Uterus (tissue), 4 donors: ENCODE data around the gene SLC6A7. TPM values are rescaled to one million over a fixed set of nuclear protein-coding genes. Genes with fewer than 3 reads are reported as not detected.

Source experiments
- DNase-seq, 2 donors: peaks; one replicate each; pipeline ENCODE4 v3.0.0-alpha.2; 2019 to 2020
- H3K27ac ChIP-seq, 2 donors: fragments of 200-600 bp; sonication (generic); 1 replicate in 1 of 2; 2 replicates in 1 of 2; pipeline ENCODE4 v1.5.1; 2016 to 2018
- H3K27me3 ChIP-seq, 2 donors: fragments of 200-600 bp; sonication (generic); one replicate each; pipeline ENCODE4 v1.5.1; 2018 to 2019; ENCODE audit warnings: control low read depth in 1 of 2
- H3K36me3 ChIP-seq, 2 donors: fragments of 200-600 bp; sonication (generic); one replicate each; pipeline ENCODE4 v1.5.1; 2019; ENCODE audit warnings: control low read depth in 1 of 2
- H3K4me1 ChIP-seq, 2 donors: fragments of 200-600 bp; sonication (generic); one replicate each; pipeline ENCODE4 v1.5.1; 2018 to 2019; ENCODE audit warnings: control low read depth in 1 of 2
- H3K4me3 ChIP-seq, 2 donors: fragments of 200-600 bp; sonication (generic); 1 replicate in 1 of 2; 2 replicates in 1 of 2; pipeline ENCODE4 v1.5.1; 2018 to 2019; ENCODE audit warnings: mild to moderate bottlenecking in 1 of 2
- H3K9me3 ChIP-seq, 2 donors: fragments of 200-600 bp; sonication (generic); one replicate each; pipeline ENCODE4 v1.5.1; 2019; ENCODE audit warnings: control low read depth in 1 of 2
- POLR2A ChIP-seq, 2 donors: fragments of 450-650 bp; IDR thresholded peaks; one replicate each; pipeline ENCODE4 v1.6.1; 2016; ENCODE audit warnings: antibody characterized with exemption in 2 of 2, mild to moderate bottlenecking in 1 of 2, moderate library complexity in 1 of 2
- intact Hi-C: fragments of 100-400 bp; cut with DNase I; formaldehyde crosslinking; loops from one replicate; pipeline ENCODE4 v1.15.1; 2023; ENCODE audit warnings: low total_unique reads
- total RNA-seq, 4 donors: library from RNA; depleted of rRNA in 3 of 4; stranded (reverse); fragments of >200 nt in 3 of 4; gene quantifications; one replicate each; pipeline versions ENCODE4 v1.1.0 to v1.2.4, GENCODE V29; 2014 to 2023
- TF ChIP-seq, protein P1 (sequence below), 4 experiments: fragments of 200-600 bp in 2 of 4; fragments of 450-650 bp in 2 of 4; sonication (generic) in 2 of 4; IDR thresholded peaks; one replicate each; pipeline ENCODE4 v1.5.1; 2016 to 2019; ENCODE audit warnings: antibody characterized with exemption in 4 of 4, mild to moderate bottlenecking in 2 of 4, moderate library complexity in 1 of 4
- donor health status: DM: yes; HTN: yes; CAD: no.

SLC6A7 gene
- total RNA-seq, 4 donors from 2014 or later: not detected

- no peaks in the 10 kb centered on the region for H3K9me3 ChIP-seq
- DNase-seq: no peak
- no peaks in the 10 kb centered on the region for H3K36me3 ChIP-seq
- TF ChIP-seq POLR2A (IDR thresholded peaks at IDR 0.05): no peak
- TF ChIP-seq, protein P1, sequence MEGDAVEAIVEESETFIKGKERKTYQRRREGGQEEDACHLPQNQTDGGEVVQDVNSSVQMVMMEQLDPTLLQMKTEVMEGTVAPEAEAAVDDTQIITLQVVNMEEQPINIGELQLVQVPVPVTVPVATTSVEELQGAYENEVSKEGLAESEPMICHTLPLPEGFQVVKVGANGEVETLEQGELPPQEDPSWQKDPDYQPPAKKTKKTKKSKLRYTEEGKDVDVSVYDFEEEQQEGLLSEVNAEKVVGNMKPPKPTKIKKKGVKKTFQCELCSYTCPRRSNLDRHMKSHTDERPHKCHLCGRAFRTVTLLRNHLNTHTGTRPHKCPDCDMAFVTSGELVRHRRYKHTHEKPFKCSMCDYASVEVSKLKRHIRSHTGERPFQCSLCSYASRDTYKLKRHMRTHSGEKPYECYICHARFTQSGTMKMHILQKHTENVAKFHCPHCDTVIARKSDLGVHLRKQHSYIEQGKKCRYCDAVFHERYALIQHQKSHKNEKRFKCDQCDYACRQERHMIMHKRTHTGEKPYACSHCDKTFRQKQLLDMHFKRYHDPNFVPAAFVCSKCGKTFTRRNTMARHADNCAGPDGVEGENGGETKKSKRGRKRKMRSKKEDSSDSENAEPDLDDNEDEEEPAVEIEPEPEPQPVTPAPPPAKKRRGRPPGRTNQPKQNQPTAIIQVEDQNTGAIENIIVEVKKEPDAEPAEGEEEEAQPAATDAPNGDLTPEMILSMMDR (IDR thresholded peaks at IDR 0.05): no peak
- intact Hi-C loops: no loop called here
- H3K4me1 ChIP-seq: no peaks in the 10 kb centered on the region
- no peak overlapping the region for H3K27ac ChIP-seq
- no peaks in the 10 kb centered on the region for H3K27me3 ChIP-seq
- H3K4me3 ChIP-seq: no peak overlapping the region
Measured at GRCh38 chr5:150254363-150254762, 64.5 kb downstream of the SLC6A7 start.

GRCh38 chr5:150254774-150255173, 64.9 kb downstream of the SLC6A7 start:
- H3K9me3 ChIP-seq: no peaks in the 10 kb centered on the region
- H3K4me1 ChIP-seq: no peaks in the 10 kb centered on the region
- no peaks in the 10 kb centered on the region for H3K27me3 ChIP-seq
- no peak overlapping the region for H3K4me3 ChIP-seq
- TF ChIP-seq POLR2A (IDR thresholded peaks at IDR 0.05): no peak
- TF ChIP-seq, protein P1 (IDR thresholded peaks at IDR 0.05): no peak
- H3K36me3 ChIP-seq: no peaks in the 10 kb centered on the region
- DNase-seq: no peak
- no peak overlapping the region for H3K27ac ChIP-seq
- intact Hi-C loops: no loop called here

- no peaks in the 10 kb centered on the region for H3K27me3 ChIP-seq
- DNase-seq: no peak
- intact Hi-C loops: no loop called here
- H3K4me3 ChIP-seq: no peak overlapping the region
- H3K27ac ChIP-seq: no peak overlapping the region
- H3K36me3 ChIP-seq: no peaks in the 10 kb centered on the region
- H3K4me1 ChIP-seq: no peaks in the 10 kb centered on the region
- no peak for TF ChIP-seq POLR2A (IDR thresholded peaks at IDR 0.05)
- TF ChIP-seq, protein P1 (IDR thresholded peaks at IDR 0.05): no peak
- no peaks in the 10 kb centered on the region for H3K9me3 ChIP-seq
Measured at GRCh38 chr5:150255659-150256409, 66.0 kb downstream of the SLC6A7 start.

- DNase-seq: no peak
- Histone ChIP-seq H3K27me3 (no peaks in the 10 kb centered on the region), H3K36me3 (no peaks in the 10 kb centered on the region), H3K4me1 (no peaks in the 10 kb centered on the region), H3K27ac (no peak overlapping the region), H3K9me3 (no peaks in the 10 kb centered on the region), H3K4me3 (no peak overlapping the region)
- intact Hi-C loops: no loop called here
- TF ChIP-seq POLR2A (IDR thresholded peaks at IDR 0.05): no peak
- TF ChIP-seq, protein P1 (IDR thresholded peaks at IDR 0.05): no peak
Measured at GRCh38 chr5:150256410-150257064, 66.7 kb downstream of the SLC6A7 start.

DNA sequence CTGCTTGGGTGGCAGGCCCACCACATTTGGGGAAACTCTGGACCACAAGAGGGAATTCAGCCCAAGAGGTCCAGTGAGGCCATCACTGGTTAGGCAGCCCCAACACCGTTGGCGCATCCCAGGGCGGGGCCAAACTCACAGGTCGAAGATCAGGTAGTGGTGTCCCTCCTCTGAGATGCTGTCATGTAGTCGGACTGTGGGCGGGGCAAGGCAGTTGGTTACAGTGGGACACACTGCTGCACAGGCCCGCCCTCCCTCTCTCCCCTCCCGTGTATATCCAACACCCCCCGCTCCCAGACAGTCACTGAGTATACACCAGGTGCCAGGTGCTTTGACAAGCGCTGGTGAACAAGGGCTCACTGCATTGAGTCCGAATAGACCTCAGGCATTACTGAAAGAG, 67.6 kb downstream of the SLC6A7 start:
- no peak overlapping the region for H3K4me3 ChIP-seq
- no peak overlapping the region for H3K27ac ChIP-seq
- H3K4me1 ChIP-seq: no peaks in the 10 kb centered on the region
- intact Hi-C loops: no loop called here
- H3K36me3 ChIP-seq: no peaks in the 10 kb centered on the region
- DNase-seq: no peak
- H3K27me3 ChIP-seq: no peaks in the 10 kb centered on the region
- TF ChIP-seq, protein P1 (IDR thresholded peaks at IDR 0.05): no peak
- TF ChIP-seq POLR2A (IDR thresholded peaks at IDR 0.05): no peak
- no peaks in the 10 kb centered on the region for H3K9me3 ChIP-seq
